ENCODE measurements around the gene AGER. TPM values are rescaled to one million over a fixed set of nuclear protein-coding genes. Genes with fewer than 3 reads are reported as not detected.

AGER gene
- total and polyA plus RNA-seq, 2 donors (not counting 1 experiment from before 2014, with no cell fraction given): 29.9 to 38.8 TPM

GRCh38 chr6:32189742-32190053, 5.6 kb upstream of the AGER start:
- ChIA-PET CTCF (no interaction called here), POLR2A (interaction anchor here (0.7 to 1.7 kb wide), 6 partner anchors 8 to 782 kb away, joined by 4 to 6 read pairs (median 5); partner anchors contain the start of gene ATF6B)
- no peaks in the 10 kb centered on the region for H3K27me3 ChIP-seq (replicated peaks in 1 of 4; ENCODE audit: control extremely low read depth in 1 of 4, control insufficient read depth in 3 of 4, insufficient read depth in 4 of 4, low read length in 3 of 4)
- H3K36me3 ChIP-seq (replicated peaks in 1 of 2; ENCODE audit: control extremely low read depth in 1 of 2, control insufficient read depth in 1 of 2, extremely low read depth in 1 of 2, insufficient read depth in 2 of 2, low read length in 1 of 2): peaks cover 0 to 37% of the 10 kb centered on the region in 2 experiments
- intact Hi-C loops (cut with micrococcal nuclease): loop anchor here (1.0 to 10.0 kb wide), 3 partner anchors 13 to 695 kb away; partner anchors contain the start of genes AGPAT1, CLIC1 and MICB
- H3K4me3 ChIP-seq (ENCODE audit: control extremely low read depth in 1 of 5, extremely low read depth in 1 of 5, insufficient read depth in 1 of 5, low read depth in 2 of 5, low read length in 4 of 5): peak overlapping the region; percentile 74 to 99 (median 95)
- H3K9ac ChIP-seq (ENCODE audit: low read length): peak overlapping the region; percentile 96
- H3K9me3 ChIP-seq (ENCODE audit: control extremely low read depth in 1 of 3, control insufficient read depth in 2 of 3, insufficient read depth in 1 of 3, low read length in 2 of 3): no peaks in the 10 kb centered on the region
- H3K27ac ChIP-seq (ENCODE audit: low read length in 2 of 2): peak overlapping the region; percentile 46 to 97
- no peaks in the 10 kb centered on the region for H4K20me1 ChIP-seq (ENCODE audit: control insufficient read depth, insufficient read depth, low read length, poor library complexity, severe bottlenecking)
- H3K27ac Mint-ChIP-seq: peak overlapping the region; percentile 95
- H3K4me3 Mint-ChIP-seq: peak overlapping the region; percentile 91
- TF ChIP-seq CTCF (IDR thresholded peaks at IDR 0.05) (no peak), EZH2 (IDR thresholded peaks at IDR 0.05; ENCODE audit: borderline replicate concordance, insufficient read depth, low read depth, low read length, poor library complexity, severe bottlenecking) (no peak)
- no peaks in the 10 kb centered on the region for H3K9me3 Mint-ChIP-seq (ENCODE audit: insufficient read depth)
- 0% methylated on average over 4 of the region's 23 CpGs for WGBS (ENCODE audit: insufficient coverage)
- H3K79me2 ChIP-seq (ENCODE audit: control insufficient read depth, insufficient read depth, low read length): peaks cover 58% of the 10 kb centered on the region
- H2AFZ ChIP-seq (ENCODE audit: insufficient read depth, low read depth, low read length, poor library complexity, severe bottlenecking): peak overlapping the region; percentile 41
- ATAC-seq (ENCODE audit: low read depth) (no peak), DNase-seq (peak; percentile 49)
- H3K4me1 ChIP-seq (ENCODE audit: control insufficient read depth in 2 of 2, insufficient read depth in 2 of 2, low read length in 2 of 2): peaks cover 50 to 68% of the 10 kb centered on the region in 2 donors
- peak overlapping the region; percentile 91 for H3K4me2 ChIP-seq (replicated peaks; ENCODE audit: low read depth, low read length, poor library complexity, severe bottlenecking)
- H3K27me3 Mint-ChIP-seq: no peaks in the 10 kb centered on the region
- H3K4me1 Mint-ChIP-seq: peaks cover 74% of the 10 kb centered on the region

GRCh38 chr6:32189069-32189741, 5.2 kb upstream of the AGER start:
- Histone ChIP-seq H3K4me3 (ENCODE audit: control extremely low read depth in 1 of 5, extremely low read depth in 1 of 5, insufficient read depth in 1 of 5, low read depth in 2 of 5, low read length in 4 of 5) (peak overlapping the region; percentile 74 to 99 (median 95)), H3K36me3 (replicated peaks in 1 of 2; ENCODE audit: control extremely low read depth in 1 of 2, control insufficient read depth in 1 of 2, extremely low read depth in 1 of 2, insufficient read depth in 2 of 2, low read length in 1 of 2) (peaks cover 0 to 39% of the 10 kb centered on the region in 2 experiments), H3K4me1 (ENCODE audit: control insufficient read depth in 2 of 2, insufficient read depth in 2 of 2, low read length in 2 of 2) (peaks cover 45 to 63% of the 10 kb centered on the region in 2 donors), H2AFZ (ENCODE audit: insufficient read depth, low read depth, low read length, poor library complexity, severe bottlenecking) (no peak overlapping the region), H3K9me3 (ENCODE audit: control extremely low read depth in 1 of 3, control insufficient read depth in 2 of 3, insufficient read depth in 1 of 3, low read length in 2 of 3) (no peaks in the 10 kb centered on the region), H3K27ac (ENCODE audit: low read length in 2 of 2) (peak overlapping the region; percentile 46 to 97), H3K9ac (ENCODE audit: low read length) (peak overlapping the region; percentile 96), H3K79me2 (ENCODE audit: control insufficient read depth, insufficient read depth, low read length) (peaks cover 58% of the 10 kb centered on the region), H3K4me2 (replicated peaks; ENCODE audit: low read depth, low read length, poor library complexity, severe bottlenecking) (peak overlapping the region; percentile 91), H3K27me3 (replicated peaks in 1 of 4; ENCODE audit: control extremely low read depth in 1 of 4, control insufficient read depth in 3 of 4, insufficient read depth in 4 of 4, low read length in 3 of 4) (no peaks in the 10 kb centered on the region), H4K20me1 (ENCODE audit: control insufficient read depth, insufficient read depth, low read length, poor library complexity, severe bottlenecking) (no peaks in the 10 kb centered on the region)
- WGBS (ENCODE audit: insufficient coverage): 0% methylated on average over 10 of the region's 10 CpGs
- Mint-ChIP-seq H3K27ac (peak overlapping the region; percentile 95), H3K4me3 (peak overlapping the region; percentile 91), H3K27me3 (no peaks in the 10 kb centered on the region), H3K4me1 (peaks cover 69% of the 10 kb centered on the region), H3K9me3 (ENCODE audit: insufficient read depth) (no peaks in the 10 kb centered on the region)
- POLR2A ChIA-PET: interaction anchor here (1.0 to 1.6 kb wide), 2 partner anchors 11 to 34 kb away, joined by 6 read pairs; partner anchors contain the start of gene RNF5
- DNase-seq (no peak), ATAC-seq (ENCODE audit: low read depth) (no peak)
- CTCF ChIA-PET: interaction anchor here (0.8 kb wide), 1 partner anchor 25 kb away, joined by 3 read pairs; the partner anchor contains the start of gene EGFL8
- TF ChIP-seq EZH2 (IDR thresholded peaks at IDR 0.05; ENCODE audit: borderline replicate concordance, insufficient read depth, low read depth, low read length, poor library complexity, severe bottlenecking): no peak
- no peak for TF ChIP-seq CTCF (IDR thresholded peaks at IDR 0.05)
- intact Hi-C loops (cut with micrococcal nuclease): no loop called here
